GM21528 (cell line): Measurements from ENCODE around the gene PSMD12.
"Not testable (repeated sequence)": the region's sequence is repeated elsewhere in the genome, so short reads cannot be mapped to it uniquely, and the experiment has no call there.

ENCODE experiments used
- ATAC-seq: cut with Tn5 transposase; IDR thresholded peaks from one replicate; pipeline ENCODE4 v1.9.1; 2021; ENCODE audit warnings: mild to moderate bottlenecking, moderate library complexity; ENCODE audit not compliant: unreplicated experiment, low FRiP score

The PSMD12 gene

DNA sequence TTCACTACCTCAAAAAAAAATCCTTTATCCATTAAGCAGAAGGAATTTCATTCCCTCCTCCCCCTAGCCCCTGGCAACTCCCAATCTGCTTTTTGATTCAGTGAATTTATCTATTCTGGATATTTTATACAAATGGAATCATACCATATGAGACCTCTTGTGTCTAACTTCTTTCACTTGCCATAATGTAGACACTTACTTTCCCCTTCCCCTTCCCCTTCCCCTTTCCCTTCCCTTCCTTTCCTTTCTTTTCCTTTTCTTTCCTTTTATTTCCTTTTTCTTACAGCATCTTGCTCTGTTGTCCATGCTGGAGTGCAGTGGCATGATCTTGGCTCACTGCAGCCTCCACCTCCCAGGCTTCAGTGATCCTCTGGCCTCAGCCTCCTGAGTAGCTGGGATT is 50.5 kb downstream of the PSMD12 start:
- ATAC-seq: no peak

DNA sequence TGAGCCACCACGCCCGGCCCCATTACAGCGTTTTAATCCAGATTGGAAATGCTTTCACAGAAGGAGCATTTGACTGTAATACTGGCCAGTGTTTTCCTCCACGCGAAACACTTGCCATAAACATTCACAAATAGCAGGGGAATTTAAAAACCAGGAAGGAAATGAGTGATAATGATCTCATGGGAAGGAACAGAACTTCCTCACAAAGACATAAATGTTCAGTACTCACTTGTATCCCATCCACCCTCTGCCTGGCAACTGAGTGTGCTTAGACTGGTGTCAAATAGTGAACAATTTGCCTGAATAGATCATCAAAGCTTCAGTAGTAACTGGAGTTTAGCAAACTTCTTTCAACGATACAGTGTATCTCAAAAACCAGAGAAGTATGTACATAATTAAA is 54.1 kb downstream of the PSMD12 start:
- no peak for ATAC-seq

DNA sequence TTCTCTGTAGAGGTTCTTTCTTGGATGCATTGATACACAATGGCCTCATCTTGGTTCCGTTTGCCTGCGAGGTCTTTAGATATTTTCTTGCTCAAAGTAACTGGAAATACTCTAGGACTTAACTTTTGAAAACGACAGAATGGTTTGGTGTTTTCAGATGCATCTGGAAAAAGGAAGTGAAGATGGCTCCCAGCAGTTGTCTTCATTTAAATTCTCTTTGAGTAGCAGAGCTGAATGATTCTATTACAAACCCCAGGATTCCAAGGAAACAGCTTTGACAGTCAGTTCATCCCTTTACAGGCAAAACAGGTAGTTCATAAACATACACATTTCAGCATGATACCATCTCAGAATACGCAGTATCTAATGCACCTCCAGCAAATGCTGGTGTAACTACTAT is 54.8 kb downstream of the PSMD12 start:
- ATAC-seq: no peak

DNA sequence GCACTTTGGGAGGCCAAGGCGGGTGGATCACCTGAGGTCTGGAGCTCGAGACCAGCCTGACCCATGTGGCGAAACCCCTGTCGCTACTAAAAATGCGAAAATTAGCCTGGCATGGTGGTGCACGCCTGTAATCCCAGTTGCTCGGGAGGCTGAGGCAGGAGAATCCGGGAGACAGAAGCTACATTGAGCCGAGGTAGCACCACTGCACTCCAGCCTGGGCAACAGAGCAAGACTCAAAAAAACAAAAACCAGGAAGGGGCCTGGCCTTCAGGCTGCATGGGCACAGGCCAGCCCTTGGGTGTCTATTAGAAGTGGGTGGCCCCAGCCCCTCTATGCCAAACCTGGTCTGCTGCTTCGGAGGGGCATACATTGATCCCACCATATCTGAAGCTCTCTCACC is 56.0 kb downstream of the PSMD12 start:
- ATAC-seq: no peak

DNA sequence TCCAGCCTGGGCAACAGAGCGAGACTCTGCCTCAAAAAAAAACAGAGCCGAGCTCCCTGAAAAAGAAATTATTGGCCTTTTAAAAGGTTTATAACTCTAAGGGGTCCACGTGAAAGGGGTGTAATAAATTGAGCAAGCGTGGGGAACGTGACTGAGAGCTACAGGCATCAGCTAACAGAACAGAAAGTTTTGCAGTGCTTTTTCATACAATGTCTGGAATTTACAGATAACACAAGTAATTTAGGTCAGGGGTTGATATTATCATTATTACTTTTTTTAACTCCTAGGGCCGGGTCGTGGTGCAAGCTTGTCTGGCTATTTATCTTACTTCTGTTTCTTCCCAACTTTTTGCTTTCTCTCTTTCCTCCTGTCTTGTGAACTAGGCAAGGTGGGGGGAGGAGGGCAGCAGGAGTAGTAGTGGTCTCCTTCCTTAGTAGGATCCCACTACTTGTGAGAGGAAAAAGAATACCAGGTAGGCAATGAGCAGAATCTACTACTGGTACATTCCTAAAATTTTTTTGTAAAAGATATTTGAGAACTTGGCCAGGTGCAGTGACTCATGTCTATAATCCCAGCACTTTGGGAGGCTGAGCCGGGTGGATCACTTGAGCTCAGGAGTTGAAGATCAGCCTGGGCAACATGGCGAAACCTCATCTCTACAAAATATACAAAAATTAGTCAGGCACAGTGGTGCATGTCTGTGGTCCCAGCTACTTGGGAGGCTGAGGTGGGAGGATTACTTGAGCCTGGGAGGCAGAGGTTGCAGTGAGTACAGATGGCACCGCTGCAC is 60.7 kb downstream of the PSMD12 start:
- ATAC-seq: not testable (repeated sequence)

DNA sequence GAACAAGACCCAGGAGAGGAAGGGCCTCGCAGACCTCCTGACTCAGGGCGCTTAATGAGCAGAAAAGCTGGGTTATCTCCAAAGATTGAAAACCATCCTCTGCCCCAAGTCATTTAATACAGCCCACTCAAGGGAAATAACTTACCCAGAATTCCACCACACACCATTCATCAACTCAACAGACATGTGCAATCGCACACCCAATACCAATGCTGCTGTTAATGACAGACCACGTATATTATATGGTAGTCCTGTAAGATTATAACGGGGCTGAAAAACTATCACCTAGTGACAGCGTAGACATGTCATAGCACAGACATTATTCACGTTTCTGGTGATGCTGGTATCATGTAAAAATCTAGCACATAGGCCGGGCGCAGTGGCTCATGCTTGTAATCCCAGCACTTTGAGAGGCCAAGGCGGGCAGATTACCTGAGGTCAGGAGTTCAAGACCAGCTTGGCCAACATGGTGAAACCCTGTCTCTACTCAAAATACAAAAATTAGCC is 68.9 kb downstream of the PSMD12 start:
- ATAC-seq: no peak

DNA sequence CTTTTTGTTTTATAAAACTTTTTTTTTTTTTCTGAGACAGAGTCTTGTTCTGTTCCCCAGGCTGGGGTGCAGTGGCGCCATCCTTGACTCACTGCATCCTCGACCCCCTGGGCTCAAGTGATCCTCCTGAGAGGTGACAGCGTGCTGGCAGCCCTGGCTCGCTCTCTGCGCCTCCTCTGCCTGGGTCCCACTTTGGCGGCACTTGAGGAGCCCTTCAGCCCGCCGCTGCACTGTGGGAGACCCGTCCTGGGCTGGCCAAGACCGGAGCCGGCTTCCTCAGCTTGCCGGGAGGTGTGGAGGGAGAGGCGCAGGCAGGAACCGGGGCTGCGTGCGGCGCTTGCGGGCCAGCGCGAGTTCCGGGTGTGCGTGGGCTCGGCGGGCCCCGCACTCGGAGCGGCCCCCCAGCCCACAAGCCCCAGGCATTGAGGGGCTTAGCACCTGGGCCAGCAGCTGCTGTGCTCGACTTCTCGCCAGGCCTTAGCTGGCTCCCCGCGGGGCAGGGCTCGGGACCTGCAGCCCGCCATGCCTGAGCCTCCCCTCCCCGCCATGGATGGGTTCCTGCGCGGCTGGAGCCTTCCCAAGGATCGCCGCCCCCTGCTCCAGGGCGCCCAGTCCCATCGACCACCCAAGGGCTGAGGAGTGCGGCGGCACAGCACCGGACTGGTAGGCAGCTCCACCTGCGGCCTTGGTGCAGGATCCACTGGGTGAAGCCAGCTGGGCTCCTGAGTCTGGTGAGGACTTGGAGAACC is 71.8 kb downstream of the PSMD12 start:
- no peak for ATAC-seq

DNA sequence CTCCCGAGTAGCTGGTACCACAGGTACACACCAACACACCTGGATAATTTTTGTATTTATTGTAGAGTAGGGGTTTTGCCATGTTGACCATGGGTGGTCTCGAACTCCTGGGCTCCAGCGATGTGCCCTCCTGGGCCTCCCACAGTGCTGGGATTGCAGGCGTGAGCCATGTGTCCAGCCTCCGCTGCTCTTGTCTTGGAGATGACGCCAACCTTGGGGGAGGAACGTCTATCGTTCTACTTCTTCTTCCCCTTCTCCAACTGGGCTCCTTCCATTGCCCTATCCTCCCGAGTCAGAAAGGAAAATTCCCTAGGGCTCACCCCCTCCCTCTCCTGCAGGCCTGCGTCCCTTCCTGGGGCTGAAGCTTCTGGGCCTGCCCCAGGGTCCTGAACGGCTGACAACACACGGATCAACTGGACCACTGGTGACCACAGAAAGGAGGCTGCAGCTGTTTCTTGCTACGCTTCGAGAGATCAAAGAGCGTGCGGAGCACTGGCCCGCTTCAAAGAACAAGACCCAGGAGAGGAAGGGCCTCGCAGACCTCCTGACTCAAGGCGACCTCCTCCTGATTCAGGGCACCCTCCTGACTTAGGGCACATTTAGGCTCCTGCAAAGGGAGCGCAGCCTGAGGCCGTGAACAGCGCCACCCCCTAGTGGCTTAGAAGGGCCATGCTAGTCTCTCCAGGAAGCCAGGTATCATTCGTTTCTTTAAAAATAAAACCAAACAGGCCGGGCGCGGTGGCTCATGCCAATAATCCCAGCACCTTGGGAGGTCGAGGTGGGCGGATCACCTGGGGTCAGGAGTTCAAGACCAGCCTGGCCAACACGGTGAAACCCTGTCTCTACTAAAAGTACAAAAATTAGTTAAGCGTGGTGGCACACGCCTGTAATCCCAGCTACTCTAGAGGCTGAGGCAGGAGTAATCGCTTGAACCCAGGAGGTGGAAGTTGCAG is 72.8 kb downstream of the PSMD12 start:
- ATAC-seq: peak; percentile 85

DNA sequence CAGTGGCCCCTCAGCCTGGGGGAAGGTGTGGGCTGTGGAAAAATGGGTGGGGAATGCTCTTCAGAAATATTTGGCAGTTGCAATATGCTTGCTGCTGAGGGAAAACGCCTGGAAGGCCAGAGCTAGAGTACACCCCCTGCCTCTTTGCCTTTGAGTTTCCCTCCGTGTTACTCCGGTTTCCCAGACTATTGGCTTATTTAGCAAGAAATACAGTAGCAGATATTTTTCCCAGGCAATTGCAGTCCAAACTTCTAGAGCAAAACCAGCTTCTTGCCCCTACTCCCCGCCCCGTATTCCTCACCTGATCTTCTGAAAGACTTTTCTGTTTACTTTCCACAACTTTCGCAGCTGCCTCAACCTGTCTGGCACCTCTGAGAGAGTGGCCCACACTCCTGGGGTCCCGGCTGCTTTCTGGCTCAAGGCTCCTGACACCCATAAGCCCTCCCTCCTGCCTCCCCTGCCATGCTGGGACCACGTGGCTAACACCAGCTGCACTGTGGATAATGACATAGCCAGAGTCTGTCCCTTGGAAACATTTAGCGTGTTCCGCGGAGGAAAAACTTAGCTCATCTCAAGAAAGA is 75.6 kb downstream of the PSMD12 start:
- ATAC-seq: no peak

DNA sequence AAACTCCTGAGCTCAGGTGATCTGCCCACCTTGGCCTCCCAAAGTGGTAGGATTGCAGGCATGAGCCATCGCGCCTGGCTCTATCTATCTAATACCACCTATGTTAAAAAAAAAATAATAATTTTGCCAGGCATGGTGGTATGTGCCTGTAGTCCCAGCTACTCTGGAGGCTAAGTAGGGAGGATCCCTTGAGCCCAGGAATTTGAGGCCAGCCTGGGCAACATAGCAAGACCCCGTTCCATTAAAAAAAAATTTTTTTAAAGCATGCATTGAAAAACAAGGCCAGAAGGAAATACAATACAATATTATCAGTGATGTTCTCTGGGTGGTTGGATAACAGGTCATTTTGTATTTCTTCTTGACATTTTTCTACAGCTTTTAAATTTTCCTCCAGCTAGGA is 76.1 kb downstream of the PSMD12 start:
- ATAC-seq: no peak

DNA sequence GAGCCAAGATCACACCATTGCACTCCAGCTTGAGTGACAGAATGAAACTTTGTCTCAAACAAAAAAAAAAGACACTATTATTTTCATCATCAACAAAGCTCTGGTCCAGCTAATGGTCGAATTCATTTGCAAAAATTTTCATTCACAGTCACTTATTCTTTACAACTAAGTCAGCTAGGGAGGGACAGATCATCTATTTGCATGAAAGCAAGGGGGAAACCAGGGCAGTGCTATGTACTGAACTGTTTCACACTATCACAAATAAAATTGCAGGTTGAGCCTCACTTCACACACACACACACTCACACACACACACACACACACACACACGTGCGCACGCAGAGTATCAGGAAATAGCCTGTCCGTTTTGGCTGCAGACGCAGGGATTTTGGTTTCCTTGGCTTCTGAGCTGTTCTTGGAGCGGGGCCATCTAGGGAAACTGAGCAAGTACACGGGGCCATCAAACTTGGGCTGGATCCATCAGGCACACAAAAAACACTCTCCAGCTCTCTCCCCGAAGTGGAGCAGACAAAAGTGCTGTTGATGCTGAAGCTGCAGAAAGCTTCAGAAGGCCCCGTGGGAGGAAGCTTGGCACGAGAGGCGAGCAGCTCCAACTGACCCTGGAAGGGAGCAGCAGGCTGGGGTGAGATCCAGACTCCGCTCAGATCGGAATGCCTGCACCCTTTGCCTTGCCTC is 77.0 kb downstream of the PSMD12 start:
- no peak for ATAC-seq
